Gastrocnemius medialis (tissue), 4 donors: ENCODE data around the gene UBE2J1. TPM values are rescaled to one million over a fixed set of nuclear protein-coding genes. Genes with fewer than 3 reads are reported as not detected.

Experiments used
- ATAC-seq, 2 donors: fragments of 150-250 bp; one replicate each; pipeline ENCODE4 v1.9.1; 2016
- DNase-seq, 2 donors: peaks; one replicate each; pipeline ENCODE4 v3.0.0-alpha.2; 2019
- H3K27ac ChIP-seq, 4 donors: fragments of 200-600 bp; sonication (generic); 1 replicate in 1 of 4; 2 replicates in 3 of 4; pipeline ENCODE4 v1.5.1; 2016 to 2018; ENCODE audit warnings: mild to moderate bottlenecking in 2 of 4, moderate library complexity in 1 of 4
- H3K27me3 ChIP-seq, 3 donors: fragments of 200-600 bp; sonication (generic) in 2 of 3; 1 replicate in 1 of 3; 2 replicates in 2 of 3; pipeline versions ENCODE4 v1.5.1 to v1.6.0; 2016 to 2019; ENCODE audit warnings: mild to moderate bottlenecking in 1 of 3, moderate library complexity in 1 of 3
- H3K36me3 ChIP-seq, 2 donors: fragments of 200-600 bp; sonication (generic) in 1 of 2; one replicate each; pipeline ENCODE4 v1.5.1; 2017 to 2018
- H3K4me1 ChIP-seq, 2 donors: fragments of 200-600 bp; sonication (generic) in 1 of 2; one replicate each; pipeline ENCODE4 v1.5.1; 2016 to 2017; ENCODE audit warnings: mild to moderate bottlenecking in 2 of 2
- H3K4me3 ChIP-seq, 4 donors: fragments of 200-600 bp; sonication (generic) in 3 of 4; 1 replicate in 1 of 4; 2 replicates in 3 of 4; pipeline ENCODE4 v1.5.1; 2016 to 2019; ENCODE audit warnings: mild to moderate bottlenecking in 2 of 4
- H3K9me3 ChIP-seq, 3 donors: fragments of 200-600 bp; sonication (generic) in 2 of 3; 1 replicate in 1 of 3; 2 replicates in 2 of 3; pipeline ENCODE4 v1.5.1; 2016 to 2019
- POLR2A ChIP-seq, 2 donors: fragments of 450-650 bp; IDR thresholded peaks; one replicate each; pipeline ENCODE4 v1.6.1; 2017; ENCODE audit warnings: antibody characterized with exemption in 2 of 2, mild to moderate bottlenecking in 2 of 2, moderate library complexity in 2 of 2
- in situ Hi-C, 4 donors: fragments of 200-750 bp; cut with MboI; loops; one replicate each; pipeline versions ENCODE4 v1.15.0 to v1.8.0; 2017; ENCODE audit warnings: low sequenced_read_pairs in 4 of 4
- intact Hi-C: fragments of 100-400 bp; cut with DNase I; formaldehyde crosslinking; loops from one replicate; pipeline ENCODE4 v1.15.1; 2023; ENCODE audit warnings: low total_unique reads
- total RNA-seq, 4 donors: library from RNA; depleted of rRNA; stranded (reverse); fragments of >200 nt; gene quantifications; one replicate each; pipeline versions ENCODE4 v1.1.0 to v1.2.3, GENCODE V29; 2016
- TF ChIP-seq, protein P1 (sequence below), 5 experiments: fragments of 450-650 bp in 3 of 5; fragments of 200-600 bp in 2 of 5; sonication (generic) in 2 of 5; IDR thresholded peaks in 4 of 5; conservative IDR thresholded peaks in 1 of 5; 1 replicate in 4 of 5; 2 replicates in 1 of 5; pipeline ENCODE4 v1.5.1; 2016 to 2019; ENCODE audit warnings: antibody characterized with exemption in 5 of 5, mild to moderate bottlenecking in 3 of 5, moderate library complexity in 3 of 5

UBE2J1 gene
- total RNA-seq, 4 donors from 2014 or later, result 10.5 to 15.1 (median 14.6) TPM

DNA sequence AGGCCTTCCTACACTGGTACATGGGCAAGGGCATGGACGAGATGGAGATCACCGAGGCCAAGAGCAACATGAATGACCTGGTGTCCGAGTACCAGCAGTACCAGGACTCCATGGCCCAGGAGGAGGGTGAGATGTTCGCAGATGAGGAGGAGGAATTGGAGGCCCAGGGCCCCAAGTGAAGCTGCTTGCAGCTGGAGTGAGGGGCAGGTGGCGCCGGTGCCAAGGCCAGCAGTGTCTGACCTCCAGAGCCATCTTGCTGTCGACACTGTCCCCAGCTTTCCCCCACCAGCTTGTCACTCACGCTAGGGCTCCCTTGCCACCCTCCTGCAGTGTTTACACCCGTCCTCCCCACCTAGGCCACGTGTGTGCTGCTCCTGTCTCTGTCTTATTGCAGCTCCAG is 49.6 kb downstream of the UBE2J1 start:
- intact Hi-C loops (no loop called here), in situ Hi-C loops (no loop called here)
- DNase-seq, result no peak
- ATAC-seq, result no peak
- H3K27ac ChIP-seq, result no peak overlapping the region
- no peaks in the 10 kb centered on the region for H3K27me3 ChIP-seq
- no peaks in the 10 kb centered on the region for H3K36me3 ChIP-seq
- H3K4me3 ChIP-seq, result no peak overlapping the region
- peaks cover 8 to 13% of the 10 kb centered on the region in 2 donors for H3K4me1 ChIP-seq
- no peaks in the 10 kb centered on the region for H3K9me3 ChIP-seq
- TF ChIP-seq, protein P1, sequence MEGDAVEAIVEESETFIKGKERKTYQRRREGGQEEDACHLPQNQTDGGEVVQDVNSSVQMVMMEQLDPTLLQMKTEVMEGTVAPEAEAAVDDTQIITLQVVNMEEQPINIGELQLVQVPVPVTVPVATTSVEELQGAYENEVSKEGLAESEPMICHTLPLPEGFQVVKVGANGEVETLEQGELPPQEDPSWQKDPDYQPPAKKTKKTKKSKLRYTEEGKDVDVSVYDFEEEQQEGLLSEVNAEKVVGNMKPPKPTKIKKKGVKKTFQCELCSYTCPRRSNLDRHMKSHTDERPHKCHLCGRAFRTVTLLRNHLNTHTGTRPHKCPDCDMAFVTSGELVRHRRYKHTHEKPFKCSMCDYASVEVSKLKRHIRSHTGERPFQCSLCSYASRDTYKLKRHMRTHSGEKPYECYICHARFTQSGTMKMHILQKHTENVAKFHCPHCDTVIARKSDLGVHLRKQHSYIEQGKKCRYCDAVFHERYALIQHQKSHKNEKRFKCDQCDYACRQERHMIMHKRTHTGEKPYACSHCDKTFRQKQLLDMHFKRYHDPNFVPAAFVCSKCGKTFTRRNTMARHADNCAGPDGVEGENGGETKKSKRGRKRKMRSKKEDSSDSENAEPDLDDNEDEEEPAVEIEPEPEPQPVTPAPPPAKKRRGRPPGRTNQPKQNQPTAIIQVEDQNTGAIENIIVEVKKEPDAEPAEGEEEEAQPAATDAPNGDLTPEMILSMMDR (IDR thresholded peaks at IDR 0.05 in 4 of 5, conservative IDR thresholded peaks at IDR 0.05 in 1 of 5), result no peak

DNA sequence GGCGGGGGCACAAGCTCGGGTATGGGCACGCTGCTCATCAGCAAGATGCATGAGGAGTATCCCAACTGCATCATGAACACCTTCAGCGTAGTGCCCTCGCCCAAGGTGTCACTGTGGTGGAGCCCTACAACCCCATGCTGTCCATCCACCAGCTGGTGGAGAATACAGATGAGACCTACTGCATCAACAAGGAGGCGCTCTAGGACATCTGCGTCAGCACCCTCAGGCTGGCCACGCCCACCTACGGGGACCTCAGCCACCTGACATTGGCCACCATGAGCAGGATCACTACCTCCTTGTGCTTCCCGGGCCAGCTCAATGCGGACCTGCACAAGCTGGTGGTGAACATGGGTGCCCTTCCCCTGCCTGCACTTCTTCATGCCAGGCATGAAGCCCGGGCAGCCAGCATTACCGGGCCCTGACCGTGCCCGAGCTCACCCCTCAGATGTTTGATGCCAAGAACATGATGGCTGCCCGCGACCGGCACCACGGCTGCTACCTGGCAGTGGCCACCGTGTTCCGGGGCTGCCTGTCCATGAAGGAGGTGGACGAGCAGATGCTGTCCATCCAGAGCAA is 50.2 kb downstream of the UBE2J1 start:
- no peaks in the 10 kb centered on the region for H3K9me3 ChIP-seq
- ATAC-seq (no peak), DNase-seq (no peak)
- no peaks in the 10 kb centered on the region for H3K36me3 ChIP-seq
- no peak overlapping the region for H3K4me3 ChIP-seq
- peaks cover 15 to 20% of the 10 kb centered on the region in 2 donors for H3K4me1 ChIP-seq
- intact Hi-C loops, result no loop called here
- TF ChIP-seq POLR2A (IDR thresholded peaks at IDR 0.05), result no peak
- in situ Hi-C loops, result no loop called here
- H3K27me3 ChIP-seq, result no peaks in the 10 kb centered on the region
- no peak overlapping the region for H3K27ac ChIP-seq

DNA sequence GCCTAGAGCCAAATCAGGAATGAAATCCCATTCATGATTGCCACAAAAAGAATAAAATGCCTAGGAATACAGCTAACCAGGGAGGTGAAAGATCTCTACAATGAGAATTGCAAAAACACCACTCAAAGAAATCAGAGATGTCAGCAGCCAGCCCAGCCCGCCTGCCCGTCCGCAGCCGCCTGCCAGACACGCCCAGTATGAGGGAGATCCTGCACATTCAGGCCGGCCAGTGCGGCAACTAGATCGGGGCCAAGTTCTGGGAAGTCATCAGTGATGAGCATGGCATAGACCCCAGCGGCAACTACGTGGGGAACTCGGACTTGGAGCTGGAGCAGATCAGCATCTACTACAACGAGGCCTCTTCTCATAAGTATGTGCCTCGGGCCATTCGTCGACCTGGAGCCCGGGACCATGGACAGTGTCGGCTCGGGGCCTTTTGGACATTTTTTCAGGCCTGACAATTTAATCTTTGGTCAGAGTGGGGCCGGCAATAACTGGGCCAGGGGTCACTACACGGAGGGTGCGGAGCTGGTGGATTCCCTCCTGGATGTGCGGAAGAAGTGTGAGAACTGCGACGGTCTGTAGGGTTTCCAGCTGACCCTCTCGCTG is 50.8 kb downstream of the UBE2J1 start:
- in situ Hi-C loops (no loop called here), intact Hi-C loops (no loop called here)
- no peaks in the 10 kb centered on the region for H3K36me3 ChIP-seq
- H3K27ac ChIP-seq, result no peak overlapping the region
- no peak for ATAC-seq
- H3K9me3 ChIP-seq, result no peaks in the 10 kb centered on the region
- H3K27me3 ChIP-seq, result no peaks in the 10 kb centered on the region
- H3K4me1 ChIP-seq, result peaks cover 15 to 21% of the 10 kb centered on the region in 2 donors
- no peak for TF ChIP-seq POLR2A (IDR thresholded peaks at IDR 0.05)
- TF ChIP-seq, protein P1 (IDR thresholded peaks at IDR 0.05 in 4 of 5, conservative IDR thresholded peaks at IDR 0.05 in 1 of 5), result no peak
- DNase-seq, result no peak
- no peak overlapping the region for H3K4me3 ChIP-seq

DNA sequence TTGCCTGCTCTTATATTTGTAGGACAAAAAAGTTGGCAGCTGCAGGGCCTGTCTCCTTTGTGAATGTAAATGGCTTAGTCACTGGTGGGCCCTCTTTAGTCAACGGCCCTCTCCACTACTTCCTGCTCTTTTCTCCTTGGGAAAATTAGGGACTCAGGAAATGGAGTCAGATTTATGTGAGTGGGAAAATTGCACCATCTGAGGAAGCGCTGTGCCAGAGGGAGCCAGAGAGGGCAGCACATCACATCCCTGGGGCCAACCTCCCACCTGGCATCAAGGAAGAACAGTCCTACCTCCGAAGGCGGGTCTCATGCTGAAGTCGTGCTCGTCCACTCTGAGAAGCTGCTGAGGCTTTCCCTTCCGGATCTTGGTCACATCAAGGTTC is 53.1 kb downstream of the UBE2J1 start:
- no peaks in the 10 kb centered on the region for H3K9me3 ChIP-seq
- no peaks in the 10 kb centered on the region for H3K36me3 ChIP-seq
- H3K4me3 ChIP-seq, result no peak overlapping the region
- peak overlapping the region in 1 of 4 donors; percentile 86 for H3K27ac ChIP-seq
- ATAC-seq, result no peak
- H3K4me1 ChIP-seq, result peaks cover 15 to 21% of the 10 kb centered on the region in 2 donors
- no peaks in the 10 kb centered on the region for H3K27me3 ChIP-seq
- intact Hi-C loops (loop anchor here (2.0 kb wide), 1 partner anchor 53 kb away; the partner anchor contains the start of gene UBE2J1), in situ Hi-C loops (no loop called here)
- no peak for DNase-seq
- no peak for TF ChIP-seq POLR2A (IDR thresholded peaks at IDR 0.05)
- TF ChIP-seq, protein P1 (IDR thresholded peaks at IDR 0.05 in 4 of 5, conservative IDR thresholded peaks at IDR 0.05 in 1 of 5), result no peak

DNA sequence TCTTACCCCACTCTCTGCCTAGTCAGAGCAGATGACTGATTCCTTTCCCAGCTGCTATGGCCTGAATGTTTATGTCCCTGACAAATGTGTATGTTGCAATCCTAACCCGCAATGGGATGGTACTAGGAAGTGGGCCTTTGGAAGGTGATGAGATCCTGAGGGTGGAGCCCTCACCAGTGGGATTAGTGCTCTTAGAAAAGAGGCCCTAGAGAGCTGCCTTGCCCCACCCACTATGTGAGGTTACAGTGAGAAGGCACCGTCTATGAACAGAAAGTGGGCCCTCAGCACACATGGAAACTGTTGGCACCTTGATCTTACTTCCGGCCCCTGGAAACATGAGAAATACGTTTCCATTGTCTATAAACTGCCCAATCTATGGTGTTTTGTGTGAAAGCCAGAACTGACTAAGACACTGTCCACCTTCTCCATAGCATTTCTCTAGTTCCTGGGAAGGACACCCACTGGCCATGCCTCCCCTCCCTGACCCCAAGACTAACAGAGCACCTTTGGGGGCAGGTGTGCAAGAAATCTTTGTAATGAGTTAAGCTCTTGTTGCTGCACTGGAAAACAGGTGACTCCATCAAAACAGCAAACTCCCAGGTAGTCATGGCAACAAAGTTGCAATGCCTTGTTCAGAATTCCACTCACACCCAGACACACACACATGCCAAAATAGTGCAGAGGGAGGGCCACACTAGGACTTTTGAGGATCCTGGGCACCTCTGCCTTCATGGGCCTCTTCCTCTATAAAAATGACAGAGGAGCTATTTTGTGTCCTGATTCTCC is 53.6 kb downstream of the UBE2J1 start:
- Histone ChIP-seq H3K36me3 (no peaks in the 10 kb centered on the region), H3K27ac (peak overlapping the region; percentile 71 to 86 (median 78)), H3K4me3 (no peak overlapping the region), H3K9me3 (no peaks in the 10 kb centered on the region), H3K27me3 (no peaks in the 10 kb centered on the region), H3K4me1 (peaks cover 15 to 21% of the 10 kb centered on the region in 2 donors)
- DNase-seq (peak in 1 of 2 donors; percentile 32), ATAC-seq (peak; percentile 66 to 72)
- intact Hi-C loops (loop anchor here (2.0 kb wide), 1 partner anchor 54 kb away; the partner anchor contains the start of gene UBE2J1), in situ Hi-C loops (no loop called here)
- TF ChIP-seq POLR2A (IDR thresholded peaks at IDR 0.05), result no peak
- TF ChIP-seq, protein P1 (IDR thresholded peaks at IDR 0.05 in 4 of 5, conservative IDR thresholded peaks at IDR 0.05 in 1 of 5), result no peak
